ENCODE data around the gene SOWAHC. TPM values are rescaled to one million over a fixed set of nuclear protein-coding genes. Genes with fewer than 3 reads are reported as not detected.
"Not testable (repeated sequence)": the region's sequence is repeated elsewhere in the genome, so short reads cannot be mapped to it uniquely, and the experiment has no call there.

SOWAHC gene, protein sequence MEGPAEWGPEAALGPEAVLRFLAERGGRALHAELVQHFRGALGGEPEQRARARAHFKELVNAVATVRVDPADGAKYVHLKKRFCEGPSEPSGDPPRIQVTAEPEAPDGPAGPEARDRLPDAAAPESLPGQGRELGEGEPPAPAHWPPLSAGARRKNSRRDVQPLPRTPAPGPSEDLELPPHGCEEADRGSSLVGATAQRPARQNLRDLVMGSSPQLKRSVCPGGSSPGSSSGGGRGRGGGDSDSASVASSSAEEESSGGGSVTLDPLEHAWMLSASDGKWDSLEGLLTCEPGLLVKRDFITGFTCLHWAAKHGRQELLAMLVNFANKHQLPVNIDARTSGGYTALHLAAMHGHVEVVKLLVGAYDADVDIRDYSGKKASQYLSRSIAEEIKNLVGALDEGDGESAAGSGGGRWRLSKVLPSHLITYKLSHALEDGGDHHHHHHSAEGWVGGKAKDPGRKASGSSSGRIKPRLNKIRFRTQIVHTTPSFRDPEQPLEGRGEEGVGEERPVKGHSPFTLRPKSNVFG
- 5.7 and 7.2 TPM in 2 replicates for total RNA-seq (ENCODE audit: low replicate concordance)

DNA sequence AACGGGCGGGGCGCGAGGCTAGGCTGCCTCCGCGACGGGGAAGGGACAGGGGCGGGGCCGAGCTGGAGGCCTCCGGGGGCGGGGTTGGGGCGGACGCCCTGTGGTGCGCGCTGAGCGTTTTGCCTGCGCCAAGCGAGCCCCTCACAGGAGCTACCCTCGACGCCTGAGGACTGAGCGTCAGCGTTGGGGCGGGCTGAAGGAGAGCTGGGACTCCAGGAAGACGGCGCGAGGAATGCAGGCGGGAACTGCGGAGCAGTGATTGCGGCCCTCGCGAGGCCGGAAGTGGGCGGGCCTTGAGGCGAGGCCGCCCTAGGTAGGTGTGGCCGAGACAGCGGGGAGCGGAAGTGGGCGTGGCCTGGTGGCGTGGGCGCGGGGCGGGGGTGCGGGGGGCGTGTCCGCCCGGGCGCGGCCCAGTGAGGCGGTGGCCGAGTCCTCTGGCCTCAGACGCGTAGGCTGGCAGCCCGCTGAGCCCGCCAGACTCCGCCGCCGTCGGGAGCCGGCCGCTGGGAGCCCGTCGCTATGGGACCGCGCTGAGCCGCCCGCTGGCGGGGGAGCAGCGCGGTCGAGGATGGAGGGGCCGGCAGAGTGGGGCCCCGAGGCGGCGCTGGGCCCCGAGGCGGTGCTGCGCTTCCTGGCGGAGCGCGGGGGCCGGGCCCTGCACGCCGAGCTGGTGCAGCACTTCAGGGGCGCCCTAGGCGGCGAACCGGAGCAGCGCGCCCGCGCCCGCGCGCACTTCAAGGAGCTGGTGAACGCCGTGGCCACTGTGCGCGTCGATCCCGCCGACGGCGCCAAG, at the start of gene SOWAHC, which contains the start of gene SEPTIN10:
SOWAHC (plus strand) TSS at position 443 of the 793 bp plus-strand sequence; CDS start at position 569, 126 bp downstream.
SEPTIN10 (minus strand) TSS at position 45 of the 793 bp plus-strand sequence. CDS start 139 bp downstream, outside the sequence.
- Histone ChIP-seq H3K27me3 (peaks cover 31% of the 10 kb centered on the region), H3K4me2 (peak within 1 kb of the TSS; percentile 84), H3K4me1 (peaks cover 26% of the 10 kb centered on the region), H3F3A (ENCODE audit: low read depth) (peaks cover 23% of the 10 kb centered on the region), H3K36me3 (no peaks in the 10 kb centered on the region), H2AFZ (replicated peaks) (peak within 1 kb of the TSS; percentile 92), H3K79me2 (ENCODE audit: low read depth) (peaks cover 50% of the 10 kb centered on the region), H3K9me3 (ENCODE audit: low read depth) (no peaks in the 10 kb centered on the region), H3K27ac (peak within 1 kb of the TSS; percentile 98), H3K9ac (peak within 1 kb of the TSS; percentile 76), H4K20me1 (ENCODE audit: low read depth) (peaks cover 42% of the 10 kb centered on the region), H3K4me3 (peak within 1 kb of the TSS; percentile 98)
- Mint-ChIP-seq H3K27me3 (ENCODE audit: insufficient read depth, low read depth) (peaks cover 2% of the 10 kb centered on the region), H3K4me3 (peak within 1 kb of the TSS; percentile 98), H3K27ac (peak within 1 kb of the TSS; percentile 99), H3K36me3 (peaks cover 14% of the 10 kb centered on the region), H3K4me1 (peaks cover 48% of the 10 kb centered on the region), H3K9me3 (no peaks in the 10 kb centered on the region)
- DNase-seq (ENCODE audit: low spot score), result peak; percentile 98
- TF ChIP-seq EZH2 (IDR thresholded peaks at IDR 0.05), result no peak
- no peak for TF ChIP-seq EZH2phosphoT487 (IDR thresholded peaks at IDR 0.05)
- TF ChIP-seq, protein P1, sequence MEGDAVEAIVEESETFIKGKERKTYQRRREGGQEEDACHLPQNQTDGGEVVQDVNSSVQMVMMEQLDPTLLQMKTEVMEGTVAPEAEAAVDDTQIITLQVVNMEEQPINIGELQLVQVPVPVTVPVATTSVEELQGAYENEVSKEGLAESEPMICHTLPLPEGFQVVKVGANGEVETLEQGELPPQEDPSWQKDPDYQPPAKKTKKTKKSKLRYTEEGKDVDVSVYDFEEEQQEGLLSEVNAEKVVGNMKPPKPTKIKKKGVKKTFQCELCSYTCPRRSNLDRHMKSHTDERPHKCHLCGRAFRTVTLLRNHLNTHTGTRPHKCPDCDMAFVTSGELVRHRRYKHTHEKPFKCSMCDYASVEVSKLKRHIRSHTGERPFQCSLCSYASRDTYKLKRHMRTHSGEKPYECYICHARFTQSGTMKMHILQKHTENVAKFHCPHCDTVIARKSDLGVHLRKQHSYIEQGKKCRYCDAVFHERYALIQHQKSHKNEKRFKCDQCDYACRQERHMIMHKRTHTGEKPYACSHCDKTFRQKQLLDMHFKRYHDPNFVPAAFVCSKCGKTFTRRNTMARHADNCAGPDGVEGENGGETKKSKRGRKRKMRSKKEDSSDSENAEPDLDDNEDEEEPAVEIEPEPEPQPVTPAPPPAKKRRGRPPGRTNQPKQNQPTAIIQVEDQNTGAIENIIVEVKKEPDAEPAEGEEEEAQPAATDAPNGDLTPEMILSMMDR (IDR thresholded peaks at IDR 0.05), result no peak

DNA sequence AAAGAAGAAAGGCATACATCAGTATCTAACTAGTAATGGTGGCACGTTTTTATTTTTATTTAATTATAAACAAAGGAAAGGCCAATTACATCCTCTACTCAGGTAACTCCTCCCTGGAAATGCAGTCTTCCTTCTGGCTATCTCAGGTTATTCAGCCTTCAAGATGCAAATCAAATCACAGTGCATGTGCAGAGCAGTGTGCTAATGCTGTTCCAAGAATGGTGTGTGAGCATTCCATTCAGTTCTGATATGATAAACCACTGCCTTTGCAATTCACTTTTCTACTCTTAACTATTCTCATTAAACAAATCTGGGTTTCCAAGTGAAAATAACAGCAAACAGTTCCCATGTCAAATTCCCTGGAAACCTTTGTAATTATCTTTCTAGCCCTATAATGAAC, 38.8 kb upstream of the SOWAHC start:
- no peaks in the 10 kb centered on the region for H3K9me3 Mint-ChIP-seq
- H3K4me3 Mint-ChIP-seq, result no peak overlapping the region
- peaks cover 13% of the 10 kb centered on the region for H3K36me3 Mint-ChIP-seq
- no peak for DNase-seq (ENCODE audit: low spot score)
- no peak for TF ChIP-seq EZH2phosphoT487 (IDR thresholded peaks at IDR 0.05)
- no peak for TF ChIP-seq EZH2 (IDR thresholded peaks at IDR 0.05)
- TF ChIP-seq, protein P1 (IDR thresholded peaks at IDR 0.05), result no peak
- no peaks in the 10 kb centered on the region for H3K27me3 Mint-ChIP-seq (ENCODE audit: insufficient read depth, low read depth)
- no peak overlapping the region for H3K9ac ChIP-seq
- H3F3A ChIP-seq (ENCODE audit: low read depth), result no peaks in the 10 kb centered on the region
- H3K79me2 ChIP-seq (ENCODE audit: low read depth), result peaks cover 8% of the 10 kb centered on the region
- no peaks in the 10 kb centered on the region for H3K4me1 Mint-ChIP-seq
- H4K20me1 ChIP-seq (ENCODE audit: low read depth), result no peaks in the 10 kb centered on the region
- no peaks in the 10 kb centered on the region for H3K36me3 ChIP-seq
- no peak overlapping the region for H2AFZ ChIP-seq (replicated peaks)
- H3K27me3 ChIP-seq, result no peaks in the 10 kb centered on the region
- no peak overlapping the region for H3K4me2 ChIP-seq
- no peak overlapping the region for H3K4me3 ChIP-seq
- H3K27ac ChIP-seq, result no peak overlapping the region
- H3K27ac Mint-ChIP-seq, result no peak overlapping the region
- H3K9me3 ChIP-seq (ENCODE audit: low read depth), result no peaks in the 10 kb centered on the region
- H3K4me1 ChIP-seq, result no peaks in the 10 kb centered on the region

DNA sequence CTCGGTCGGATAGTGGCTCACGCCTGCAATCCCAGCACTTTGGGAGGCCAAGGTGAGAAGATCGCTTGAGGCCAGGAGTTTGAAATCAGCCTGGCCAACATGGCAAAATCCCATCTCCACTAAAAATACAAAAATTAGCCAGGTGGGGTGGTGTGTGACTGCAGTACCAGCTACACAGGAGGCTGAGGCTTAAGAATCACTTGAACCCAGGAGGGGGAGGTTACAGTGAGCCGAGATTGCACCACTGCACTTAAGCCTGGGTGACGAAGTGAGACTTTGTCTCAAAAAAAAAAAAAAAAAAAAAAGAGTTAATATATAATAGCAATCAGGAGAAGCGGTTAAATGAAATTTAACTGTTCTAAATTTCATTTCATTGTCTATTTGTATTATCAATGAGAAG, 36.5 kb upstream of the SOWAHC start:
- not testable (repeated sequence) for H3K36me3 ChIP-seq; H3K27ac ChIP-seq; H3F3A ChIP-seq (ENCODE audit: low read depth); H3K9me3 Mint-ChIP-seq; H3K4me2 ChIP-seq; H3K27ac Mint-ChIP-seq; H3K27me3 ChIP-seq; H3K4me3 Mint-ChIP-seq; H2AFZ ChIP-seq (replicated peaks); H3K4me1 Mint-ChIP-seq; H3K9ac ChIP-seq; H3K9me3 ChIP-seq (ENCODE audit: low read depth); DNase-seq (ENCODE audit: low spot score); H3K4me3 ChIP-seq; H4K20me1 ChIP-seq (ENCODE audit: low read depth); H3K4me1 ChIP-seq; H3K27me3 Mint-ChIP-seq (ENCODE audit: insufficient read depth, low read depth)
- peaks cover 14% of the 10 kb centered on the region for H3K79me2 ChIP-seq (ENCODE audit: low read depth)
- peaks cover 12% of the 10 kb centered on the region for H3K36me3 Mint-ChIP-seq
